HG02885 (cell line): ENCODE results near the gene RPGRIP1.
"Not testable (repeated sequence)": the region's sequence is repeated elsewhere in the genome, so short reads cannot be mapped to it uniquely, and the experiment has no call there.

ENCODE experiments used
- ATAC-seq: cut with Tn5 transposase; IDR thresholded peaks from one replicate; pipeline ENCODE4 v1.9.1; 2021; ENCODE audit warnings: mild to moderate bottlenecking; ENCODE audit not compliant: unreplicated experiment, poor library complexity

Gene RPGRIP1

DNA sequence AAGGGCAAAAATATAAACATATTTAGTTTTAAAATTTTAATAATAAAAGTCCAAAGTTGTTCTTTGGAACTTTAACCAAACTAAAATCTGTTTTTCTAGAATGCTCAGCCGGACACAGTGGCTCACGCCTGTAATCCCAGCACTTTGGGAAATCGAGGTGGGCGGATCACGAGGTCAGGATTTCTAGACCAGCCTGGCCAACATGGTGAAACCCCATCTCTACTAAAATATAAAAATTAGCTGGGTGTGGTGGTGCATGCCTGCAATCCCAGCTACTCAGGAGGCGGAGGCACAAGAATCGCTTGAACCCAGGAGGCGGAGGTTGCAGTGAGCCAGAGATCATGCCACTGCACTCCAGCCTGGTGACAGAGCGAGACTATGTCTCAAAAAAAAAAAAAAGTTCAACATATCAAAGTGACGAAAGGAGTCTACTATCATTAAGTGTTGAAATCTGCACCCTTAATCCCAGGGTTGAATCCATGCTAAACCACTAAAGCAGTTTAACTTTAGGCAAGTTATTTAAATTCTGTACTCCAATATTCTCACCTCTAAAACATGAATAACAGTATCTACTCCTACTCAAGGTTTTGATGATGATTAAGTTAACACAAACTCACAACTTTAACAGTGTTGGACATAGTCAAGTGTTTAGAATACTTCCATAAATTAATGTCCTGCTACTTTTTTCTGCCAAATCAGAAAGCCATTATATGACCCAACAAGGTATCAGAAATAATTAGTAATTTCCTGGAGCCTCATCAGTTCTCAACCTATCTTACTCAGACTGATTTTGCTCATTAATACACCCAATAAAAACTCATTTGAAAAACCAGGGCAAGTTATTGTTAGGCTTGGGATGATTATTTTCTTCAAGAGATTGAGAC lies 21.6 kb upstream of the RPGRIP1 start:
- ATAC-seq, result no peak

DNA sequence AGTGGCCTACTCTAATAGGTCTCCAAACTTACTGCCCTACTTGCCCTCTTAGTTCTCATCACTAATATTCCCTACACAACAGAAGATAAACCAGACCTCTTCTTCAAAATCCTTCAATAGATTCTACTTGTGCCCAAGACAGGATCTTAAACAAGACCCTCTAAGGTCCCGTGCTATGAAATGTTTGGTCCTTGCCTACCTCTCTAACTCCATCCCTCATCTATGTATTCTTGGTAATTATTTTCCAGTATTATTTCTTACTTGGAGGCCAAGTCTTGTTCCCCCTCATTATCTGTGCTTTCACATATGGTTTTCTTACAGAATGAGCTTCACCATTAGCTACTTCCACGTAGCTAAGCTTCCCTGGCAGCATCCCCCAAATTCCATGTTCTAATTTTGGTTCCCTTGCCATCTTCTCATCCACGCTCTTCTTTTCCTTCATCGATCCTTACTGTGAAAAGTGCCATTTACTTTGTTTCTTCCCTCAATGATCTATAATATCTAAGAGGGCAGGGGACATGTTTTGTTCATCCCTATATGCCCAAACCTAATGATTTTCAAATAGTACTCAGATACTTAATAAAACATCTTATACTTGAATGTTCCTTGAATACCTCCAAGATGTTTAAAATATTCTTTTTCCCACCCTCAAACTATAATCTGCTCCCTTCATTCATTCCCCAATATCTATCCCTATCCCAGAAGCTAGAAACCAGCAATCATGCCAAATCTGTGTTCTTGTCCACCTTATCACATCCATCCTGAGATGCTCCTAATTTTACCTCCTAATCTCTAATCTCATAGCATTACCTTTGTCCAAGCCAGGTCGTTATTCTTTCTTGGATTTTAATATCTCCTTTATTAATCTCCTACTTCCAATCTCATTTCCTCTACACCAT lies 20.7 kb upstream of the RPGRIP1 start:
- no peak for ATAC-seq

DNA sequence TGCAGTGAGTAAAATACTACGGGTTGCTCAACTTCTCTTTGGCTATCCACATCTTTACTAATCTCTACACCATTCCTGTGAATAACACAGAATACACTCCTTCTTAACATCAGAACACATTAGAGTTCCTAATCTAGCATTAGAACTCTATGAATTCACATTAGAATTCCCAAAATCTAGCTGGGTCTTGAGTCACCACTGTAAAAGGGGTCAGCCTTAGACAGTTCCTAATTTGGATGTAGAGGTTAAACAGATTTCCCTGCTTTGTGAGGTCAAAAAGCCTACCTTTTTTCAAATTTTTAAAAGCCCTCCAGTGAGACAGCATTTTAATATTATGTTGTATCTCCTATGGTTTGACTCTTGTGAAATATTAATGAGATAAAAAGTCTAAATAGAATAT lies 18.1 kb upstream of the RPGRIP1 start:
- ATAC-seq, result no peak

DNA sequence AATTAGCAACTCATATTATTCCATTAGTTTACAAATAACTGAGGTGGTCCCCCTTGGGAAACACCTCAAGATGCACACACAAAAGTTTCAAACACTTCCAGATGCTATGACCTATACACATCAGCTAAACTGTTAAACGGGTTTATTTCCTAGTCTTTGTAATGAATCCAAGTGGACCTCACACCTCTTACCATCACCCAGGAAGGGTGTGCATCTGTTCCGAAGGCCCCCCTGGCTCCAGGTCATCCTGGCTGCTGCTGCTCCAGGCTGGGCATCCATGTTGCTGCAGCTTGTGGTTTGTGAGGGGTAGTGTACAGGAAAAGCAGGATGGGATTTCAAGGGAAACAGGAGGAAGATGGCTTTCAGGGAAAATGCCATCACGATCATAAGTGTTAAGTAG lies 17.5 kb upstream of the RPGRIP1 start:
- ATAC-seq, result no peak

DNA sequence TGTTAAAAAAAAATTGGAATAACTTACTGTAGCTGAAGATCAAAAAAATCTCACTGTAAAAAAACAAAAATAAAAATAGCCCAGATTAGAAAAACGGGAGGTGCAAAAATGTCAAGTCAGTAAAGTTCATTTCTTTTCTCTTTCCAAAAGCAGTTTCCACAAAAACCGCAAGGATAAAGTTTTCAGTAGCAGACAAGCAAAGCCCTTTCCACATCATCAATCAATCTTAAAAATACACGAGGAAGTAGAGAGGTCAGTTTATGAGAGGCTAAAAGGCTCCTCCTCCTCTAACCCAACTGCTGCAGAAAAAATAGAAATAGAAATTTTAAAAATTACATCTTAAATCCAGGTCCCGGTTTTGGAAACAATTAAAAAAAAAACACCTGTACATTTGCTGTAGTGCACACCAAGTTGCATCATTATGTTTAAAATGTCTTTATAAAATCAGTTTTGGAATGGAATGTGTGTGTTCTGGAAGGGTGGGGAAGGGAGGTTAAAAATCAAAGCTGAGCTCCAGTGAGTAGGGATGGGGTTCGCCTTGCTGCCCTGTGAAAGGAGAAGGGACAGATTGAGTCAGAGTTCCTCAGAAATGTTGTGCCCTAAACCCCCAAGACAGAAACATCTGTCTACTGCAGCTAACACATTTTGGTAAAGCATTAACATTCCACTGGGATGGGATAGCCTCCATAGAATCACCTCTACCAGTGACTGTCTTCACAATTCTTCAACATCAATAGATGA lies 16.4 kb upstream of the RPGRIP1 start:
- no peak for ATAC-seq

DNA sequence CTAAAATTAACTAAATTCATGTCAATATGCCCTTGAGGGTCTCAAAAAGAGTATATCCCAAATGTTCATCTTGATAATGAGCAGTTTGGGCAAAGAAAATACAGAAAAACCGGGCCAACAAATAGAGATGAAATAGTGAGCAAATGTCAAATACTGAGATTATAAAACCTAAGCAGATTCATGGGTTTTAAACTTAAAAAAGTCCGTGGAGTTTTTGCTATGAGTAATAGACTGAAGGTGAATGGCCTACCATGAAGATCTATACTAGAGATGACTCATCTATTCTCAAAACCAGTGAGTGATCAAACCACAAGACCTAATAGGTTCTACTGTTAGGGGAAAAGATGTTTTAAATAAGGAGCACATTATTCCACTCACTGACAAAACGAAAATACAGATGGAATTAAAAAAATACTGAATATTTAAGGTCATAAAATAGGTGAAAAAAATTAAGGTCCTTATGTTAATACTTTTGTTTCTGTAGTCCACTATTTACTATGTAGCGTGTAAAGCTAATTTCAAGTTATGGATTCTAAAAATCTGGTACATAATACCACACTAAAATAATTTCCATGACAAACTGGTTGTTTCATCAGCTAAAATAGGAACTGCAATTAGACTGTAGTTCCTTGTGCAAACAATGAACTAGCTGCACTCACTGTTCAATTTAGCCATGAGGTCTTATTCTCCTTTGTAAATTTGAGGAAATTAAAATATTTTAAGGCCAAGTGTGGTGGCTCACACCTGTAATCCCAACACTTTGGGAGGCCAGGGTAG lies 15.7 kb upstream of the RPGRIP1 start:
- peak; percentile 81 for ATAC-seq

DNA sequence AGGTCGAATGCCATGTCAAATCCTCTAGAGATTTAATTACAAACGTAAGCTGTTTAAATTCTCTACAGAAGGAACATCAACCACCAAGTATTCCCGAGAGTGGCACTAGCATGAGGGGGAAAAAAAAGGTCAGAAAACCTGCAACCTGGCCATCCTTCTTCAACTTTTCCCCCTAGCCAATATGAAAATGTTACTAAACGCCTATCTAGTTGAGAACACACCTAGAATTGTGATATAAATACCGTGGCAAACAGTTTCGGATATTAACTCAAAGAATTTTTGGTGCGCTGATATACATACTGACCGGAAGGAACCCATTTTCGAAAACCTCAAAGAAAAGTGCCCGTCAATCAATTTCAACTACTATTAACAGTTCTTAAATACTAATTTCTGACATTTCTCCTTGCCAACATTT lies 12.4 kb upstream of the RPGRIP1 start:
- no peak for ATAC-seq

DNA sequence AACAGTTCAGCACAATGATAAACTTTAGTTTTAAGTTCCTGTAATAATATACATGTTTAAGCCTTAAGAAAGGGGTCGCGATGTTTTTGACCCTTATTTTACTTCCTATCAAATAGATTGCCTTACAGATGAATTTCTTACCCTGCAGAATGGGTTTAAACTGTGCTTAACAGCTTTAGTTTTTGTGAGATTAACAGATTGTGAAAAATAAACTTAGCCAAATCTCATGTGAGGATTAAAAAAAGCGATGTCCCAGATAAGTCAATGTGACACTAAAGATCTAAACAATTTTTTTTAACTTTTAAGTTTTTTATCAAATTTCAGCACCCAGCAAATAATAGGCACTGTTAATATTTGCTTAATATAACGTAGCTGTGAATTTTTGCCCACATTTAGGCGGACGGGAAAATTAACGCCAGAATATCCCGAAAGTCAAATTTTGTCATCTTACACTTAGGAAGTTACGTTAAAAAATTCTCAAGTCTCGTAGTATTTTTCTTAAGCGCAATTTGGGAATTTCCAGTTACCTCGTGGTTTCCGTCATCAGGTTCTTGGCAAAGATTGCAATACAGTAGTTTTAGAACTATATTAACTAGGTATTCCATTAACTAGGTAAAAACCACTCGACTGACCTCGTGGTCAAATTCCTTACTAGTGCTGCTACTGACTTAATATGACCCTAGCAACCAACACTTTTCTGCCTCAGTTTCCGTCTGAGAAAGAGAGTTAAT lies 11.8 kb upstream of the RPGRIP1 start:
- ATAC-seq, result no peak

DNA sequence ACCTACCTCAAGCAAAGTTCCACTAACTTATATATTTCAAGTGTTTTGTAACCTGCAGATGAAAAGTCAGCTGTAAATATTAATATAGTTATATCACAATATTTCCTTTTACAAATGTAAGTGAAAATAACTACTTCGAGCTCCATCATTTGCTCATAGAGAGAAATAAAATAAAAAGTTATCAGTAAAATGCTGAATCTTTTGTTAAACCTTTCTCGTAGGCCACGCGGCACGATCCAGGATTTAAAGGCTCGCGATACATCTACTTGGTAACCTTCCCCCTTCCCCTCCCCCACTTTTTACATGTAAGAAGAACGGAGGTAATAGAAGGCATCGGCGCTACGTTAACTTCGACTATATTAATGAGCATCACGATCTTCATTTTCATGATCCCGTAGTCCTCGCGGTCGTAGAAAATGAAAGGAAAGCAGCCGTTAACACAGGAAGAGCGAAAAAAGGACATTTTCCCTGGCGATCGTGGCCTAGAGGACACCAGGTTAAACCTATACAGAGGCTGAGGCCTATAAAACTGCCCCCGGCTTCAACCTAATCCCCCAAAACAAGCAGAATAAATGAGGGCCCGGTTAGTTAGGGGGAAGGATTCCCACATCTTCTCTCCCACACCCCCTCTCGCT lies 11.1 kb upstream of the RPGRIP1 start:
- ATAC-seq, result no peak

DNA sequence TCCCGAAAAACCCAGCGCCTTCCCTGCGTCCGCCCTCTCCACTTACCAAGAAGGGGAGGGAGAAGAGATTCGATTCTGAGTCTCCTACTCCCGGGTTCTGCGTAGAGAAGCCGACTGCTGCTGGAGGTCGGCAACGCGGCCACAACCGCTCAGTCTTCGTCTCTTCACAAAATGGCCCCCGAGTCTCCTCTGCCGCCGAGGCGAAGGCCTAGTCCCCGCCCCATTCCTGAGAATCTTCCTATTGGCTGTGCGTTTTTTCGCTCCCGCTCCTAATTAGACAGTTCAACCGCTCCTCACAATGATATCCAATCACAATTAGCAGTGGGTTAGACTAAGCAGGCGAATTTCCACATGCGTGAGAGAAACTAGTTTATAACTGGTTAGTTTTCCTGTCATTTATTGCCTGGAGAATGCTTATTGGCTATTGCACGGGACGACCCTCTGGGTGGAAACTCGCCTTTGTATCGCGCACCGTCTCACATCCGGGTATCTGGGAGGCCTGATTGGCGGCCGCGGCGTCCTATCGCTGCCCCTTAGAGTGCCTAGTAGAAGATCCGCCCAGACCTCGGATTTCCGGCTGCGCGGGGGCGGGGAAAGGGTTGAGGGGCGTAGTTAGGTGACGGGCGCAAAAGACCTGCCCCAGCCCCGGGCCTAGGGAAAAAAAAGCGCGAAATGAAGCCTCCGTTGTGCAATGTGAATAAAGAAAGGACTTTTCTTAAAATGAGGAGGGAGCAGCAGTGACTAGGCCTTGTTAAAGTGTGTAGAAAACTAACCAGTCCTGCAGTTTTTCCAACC lies 10.4 kb upstream of the RPGRIP1 start, which contains the start of gene HNRNPC:
Gene HNRNPC, minus strand, starts transcription at position 191 of the 795 bp plus-strand sequence. CDS start 35,249 bp downstream, outside the sequence.
- ATAC-seq, result peak; percentile 93

DNA sequence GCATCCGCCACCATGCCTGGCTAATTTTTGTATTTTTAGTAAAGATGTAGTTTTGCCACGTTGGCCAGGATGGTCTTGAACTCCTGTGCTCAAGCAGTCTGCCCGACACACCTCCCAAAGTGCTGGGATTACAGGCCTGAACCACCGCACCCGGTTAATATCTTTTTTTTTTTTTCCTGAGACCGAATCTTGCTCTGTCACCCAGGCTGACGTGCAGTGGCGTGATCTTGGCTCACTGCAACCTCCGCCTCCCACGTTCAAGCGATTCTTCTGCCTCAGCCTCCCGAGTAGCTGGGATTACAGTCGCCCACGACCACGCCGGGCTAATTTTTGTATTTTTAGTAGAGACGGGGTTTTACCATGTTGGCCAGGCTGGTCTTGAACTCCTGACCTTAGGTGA lies 7.2 kb upstream of the RPGRIP1 start:
- not testable (repeated sequence) for ATAC-seq

DNA sequence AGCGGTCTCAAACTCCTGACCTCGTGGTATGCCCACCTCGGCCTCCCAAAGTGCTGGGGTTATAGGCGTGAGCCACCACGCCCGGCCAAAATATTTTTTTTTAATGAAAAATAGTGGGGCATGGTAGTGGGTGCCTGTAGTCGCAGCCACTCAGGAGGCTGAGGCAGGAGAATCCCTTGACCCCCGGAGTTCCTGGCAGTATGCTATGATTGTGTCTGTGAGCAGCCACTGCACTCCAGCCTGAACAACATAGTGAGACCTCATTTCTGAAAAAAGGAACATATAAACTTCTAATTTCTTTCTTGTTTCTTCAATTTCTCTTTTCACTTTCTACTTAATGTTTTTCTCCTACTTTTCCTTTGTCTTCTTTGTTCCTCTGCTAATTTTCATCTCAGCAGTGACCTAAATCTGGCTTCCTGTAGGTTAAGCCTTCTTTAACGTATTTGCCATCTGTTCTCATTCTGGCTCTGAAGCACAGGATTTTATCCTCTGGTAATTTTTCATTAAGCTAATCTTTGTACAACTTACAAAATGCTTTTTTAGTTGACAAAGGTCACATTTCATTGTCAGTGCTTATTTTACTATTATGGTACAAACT lies 4.5 kb upstream of the RPGRIP1 start:
- no peak for ATAC-seq

DNA sequence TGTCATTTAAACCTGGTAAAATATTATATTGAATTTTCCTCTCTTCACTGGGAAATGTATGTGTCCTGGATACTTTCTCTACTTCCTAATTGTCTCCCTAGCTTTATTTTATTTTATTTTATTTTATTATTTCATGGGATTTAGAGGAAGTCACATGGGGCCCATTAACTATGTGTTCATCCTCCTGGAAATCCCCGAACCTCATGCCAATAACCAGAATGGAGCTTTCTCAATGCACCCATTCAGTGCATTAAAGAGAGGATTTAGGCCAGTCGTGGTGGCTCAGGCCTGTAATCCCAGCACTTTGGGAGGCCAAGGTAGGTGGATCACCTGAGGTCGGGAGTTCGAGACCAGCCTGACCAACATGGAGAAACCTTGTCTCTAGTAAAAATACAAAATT lies 1.3 kb upstream of the RPGRIP1 start:
- ATAC-seq, result no peak

DNA sequence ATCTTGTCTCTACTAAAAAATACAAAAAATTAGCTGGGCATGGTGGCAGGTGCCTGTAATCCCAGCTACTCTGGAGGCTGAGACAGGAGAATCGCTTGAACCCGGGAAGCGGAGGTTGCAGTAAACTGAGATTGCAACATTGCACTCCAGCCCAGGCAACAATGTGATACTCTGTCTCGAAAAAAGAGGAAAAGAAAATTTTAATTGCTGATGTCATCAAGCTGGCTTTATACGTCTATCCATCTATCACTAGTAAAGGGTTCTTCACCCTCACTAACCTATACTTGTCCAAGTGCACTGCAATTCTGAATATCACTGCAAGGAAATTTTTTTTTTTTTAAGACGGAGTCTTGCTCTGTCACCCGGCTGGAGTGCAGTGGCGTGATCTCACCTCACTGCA lies 2.0 kb downstream of the RPGRIP1 start:
- ATAC-seq, result not testable (repeated sequence)

DNA sequence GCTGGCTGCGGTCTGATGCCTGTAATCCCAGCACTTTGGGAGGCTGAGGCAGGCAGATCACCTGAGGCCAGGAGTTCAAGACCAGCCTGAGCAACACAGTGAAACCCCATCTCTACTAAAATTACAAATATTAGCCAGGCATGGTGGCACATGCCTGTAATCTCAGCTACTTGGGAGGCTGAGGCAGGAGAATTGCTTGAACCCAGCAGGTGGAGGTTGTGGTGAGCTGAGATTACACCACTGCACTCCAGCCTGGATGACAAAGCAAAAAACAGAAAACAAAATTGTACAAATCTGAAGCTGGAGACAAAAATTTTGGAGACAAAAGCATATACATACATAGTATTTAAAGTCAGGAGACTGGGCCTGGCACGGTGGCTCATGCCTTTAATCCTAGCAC lies 6.6 kb downstream of the RPGRIP1 start:
- ATAC-seq, result not testable (repeated sequence)

DNA sequence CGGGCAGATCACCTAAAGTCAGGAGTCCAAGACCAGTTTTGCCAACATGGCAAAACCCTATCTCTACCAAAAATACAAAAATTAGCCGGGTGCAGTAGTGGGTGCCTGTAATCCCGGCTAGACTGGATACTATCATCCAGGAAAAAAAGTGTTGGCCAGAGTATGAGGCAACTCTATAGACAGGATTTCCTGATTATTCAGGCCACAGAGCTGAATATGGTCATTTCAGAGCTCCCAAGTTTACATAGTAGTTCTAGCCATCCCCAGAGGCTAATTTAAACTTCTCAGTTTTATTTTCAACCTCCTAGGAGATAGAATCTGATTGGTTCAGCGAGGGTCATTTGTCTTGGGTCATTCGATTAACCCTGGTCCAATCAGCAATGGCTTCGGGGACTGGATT lies 7.3 kb downstream of the RPGRIP1 start:
- ATAC-seq, result no peak

DNA sequence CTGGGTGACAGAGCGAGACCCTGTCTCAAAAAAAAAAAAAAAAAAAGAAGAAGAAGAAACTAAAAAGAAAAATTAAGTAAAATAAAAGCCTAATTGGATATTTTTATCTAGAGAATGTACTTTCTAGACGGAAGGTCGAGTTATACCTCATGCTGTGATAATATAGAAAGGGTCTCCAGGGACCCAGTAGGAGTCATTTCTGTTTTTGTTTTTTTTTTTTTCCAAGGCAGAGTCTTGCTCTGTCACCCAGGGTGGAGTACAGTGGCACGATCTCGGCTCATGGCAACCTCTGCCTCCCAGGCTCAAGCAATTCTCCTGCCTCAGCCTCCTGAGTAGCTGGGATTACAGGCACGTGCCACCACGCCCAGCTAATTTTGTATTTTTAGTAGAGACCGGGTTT lies 14.1 kb downstream of the RPGRIP1 start:
- ATAC-seq, result not testable (repeated sequence)
